GM20000 (cell line): Measurements from ENCODE around the gene CISD1.

Experiments
- DNase-seq: peaks from one replicate; pipeline ENCODE4 v3.0.0; 2012; ENCODE audit warnings: low spot score
- CTCF ChIP-seq: IDR thresholded peaks from 2 replicates; pipeline ENCODE4 v1.5.1; 2012; ENCODE audit warnings: mild to moderate bottlenecking, control low read depth; ENCODE audit errors: extremely low read depth, missing control alignments

Gene CISD1

GRCh38 chr10:58299580-58299979, 30.6 kb downstream of the CISD1 start:
- TF ChIP-seq CTCF = peak; percentile 72
- DNase-seq = peak; percentile 47

GRCh38 chr10:58300676-58301075, 31.7 kb downstream of the CISD1 start:
- no peak for DNase-seq
- TF ChIP-seq CTCF = no peak

GRCh38 chr10:58302254-58302653, 33.3 kb downstream of the CISD1 start:
- no peak for TF ChIP-seq CTCF
- no peak for DNase-seq

- no peak for TF ChIP-seq CTCF
- no peak for DNase-seq
These were observed 35.2 kb downstream of the CISD1 start for GRCh38 chr10:58304099-58304633.

GRCh38 chr10:58305821-58306220, 36.9 kb downstream of the CISD1 start:
- TF ChIP-seq CTCF = no peak

GRCh38 chr10:58307676-58308075, 38.7 kb downstream of the CISD1 start:
- TF ChIP-seq CTCF = no peak
- DNase-seq = no peak

More at GRCh38 chr10:58305821-58306220, 36.9 kb downstream of the CISD1 start:
- no peak for DNase-seq

GRCh38 chr10:58311026-58311425, 42.1 kb downstream of the CISD1 start:
- no peak for TF ChIP-seq CTCF

GRCh38 chr10:58316874-58317273, 47.9 kb downstream of the CISD1 start:
- TF ChIP-seq CTCF = no peak

More at GRCh38 chr10:58311026-58311425, 42.1 kb downstream of the CISD1 start:
- DNase-seq = no peak

More at GRCh38 chr10:58316874-58317273, 47.9 kb downstream of the CISD1 start:
- DNase-seq = no peak
